Tongue (tissue), 2 donors: ENCODE data around the gene SOX18. TPM values are rescaled to one million over a fixed set of nuclear protein-coding genes. Genes with fewer than 3 reads are reported as not detected.

Source experiments
- DNase-seq: peaks from one replicate; pipeline ENCODE4 v3.0.0-alpha.2; 2015
- total RNA-seq: library from RNA; depleted of rRNA; stranded (reverse); fragments of >200 nt; gene quantifications from one replicate; pipeline ENCODE4 v1.2.3, GENCODE V29; 2014

Gene SOX18
- total RNA-seq, 1 donor from 2014 or later, result 17.6 TPM

DNA sequence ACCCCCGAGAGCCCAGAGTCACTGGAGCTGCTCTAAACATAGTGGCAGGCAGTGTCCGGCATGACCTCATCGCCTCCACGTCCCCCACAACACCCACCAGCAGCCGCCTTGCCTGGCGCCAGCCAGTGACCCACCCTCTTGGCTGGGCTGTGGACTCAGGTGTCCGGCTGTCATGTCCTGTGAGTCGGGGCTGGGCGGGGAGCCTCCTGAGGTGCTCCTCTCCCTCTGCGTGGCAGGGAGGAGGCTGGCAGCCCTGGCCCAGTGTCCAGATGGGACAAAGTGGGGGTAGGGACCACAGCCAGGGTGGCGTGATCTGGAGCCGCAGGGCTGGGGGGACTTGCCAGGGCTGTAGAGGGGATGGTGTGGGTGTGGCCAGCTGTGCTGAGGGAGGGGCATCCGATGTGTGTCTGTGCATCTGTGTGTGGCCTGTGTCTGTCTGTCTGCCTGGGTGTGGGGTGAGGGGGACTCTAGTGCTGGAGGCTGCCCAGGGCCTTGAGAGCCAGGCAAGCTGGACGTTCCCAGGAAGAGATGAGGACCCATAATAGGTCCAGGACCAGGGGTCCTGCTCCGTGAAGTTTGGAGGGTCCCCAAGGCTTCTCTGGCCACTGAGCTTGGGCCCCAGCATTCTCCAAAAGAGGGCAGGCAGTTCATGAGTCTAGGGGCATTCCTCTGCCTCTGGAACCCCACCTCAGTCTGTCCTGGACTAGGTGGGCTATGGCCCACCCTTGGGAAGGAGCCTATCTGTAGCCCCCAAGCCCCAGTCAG, 2.3 kb upstream of the SOX18 start:
- DNase-seq, result no peak

DNA sequence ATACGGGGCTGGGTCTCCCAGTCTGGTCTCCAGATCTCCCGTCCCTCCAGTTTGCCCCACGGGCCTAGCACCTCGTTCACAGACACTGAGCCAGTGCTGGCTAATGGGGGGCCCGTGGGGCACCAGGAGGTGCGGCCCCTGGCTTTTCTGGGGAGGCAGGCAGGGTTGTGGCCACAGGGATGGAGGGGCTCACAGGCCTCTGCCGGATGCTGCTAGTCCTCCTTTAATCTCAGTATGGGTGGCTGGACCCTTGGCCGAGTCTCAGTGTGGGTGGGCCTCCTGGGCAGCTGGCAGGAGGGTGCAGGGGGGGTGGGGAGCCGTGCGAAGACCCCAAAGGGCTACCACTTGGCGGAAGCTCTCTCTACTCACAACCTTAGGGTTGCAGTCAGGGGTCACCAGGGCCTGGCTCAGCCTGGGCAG, 1.6 kb upstream of the SOX18 start:
- DNase-seq, result no peak

DNA sequence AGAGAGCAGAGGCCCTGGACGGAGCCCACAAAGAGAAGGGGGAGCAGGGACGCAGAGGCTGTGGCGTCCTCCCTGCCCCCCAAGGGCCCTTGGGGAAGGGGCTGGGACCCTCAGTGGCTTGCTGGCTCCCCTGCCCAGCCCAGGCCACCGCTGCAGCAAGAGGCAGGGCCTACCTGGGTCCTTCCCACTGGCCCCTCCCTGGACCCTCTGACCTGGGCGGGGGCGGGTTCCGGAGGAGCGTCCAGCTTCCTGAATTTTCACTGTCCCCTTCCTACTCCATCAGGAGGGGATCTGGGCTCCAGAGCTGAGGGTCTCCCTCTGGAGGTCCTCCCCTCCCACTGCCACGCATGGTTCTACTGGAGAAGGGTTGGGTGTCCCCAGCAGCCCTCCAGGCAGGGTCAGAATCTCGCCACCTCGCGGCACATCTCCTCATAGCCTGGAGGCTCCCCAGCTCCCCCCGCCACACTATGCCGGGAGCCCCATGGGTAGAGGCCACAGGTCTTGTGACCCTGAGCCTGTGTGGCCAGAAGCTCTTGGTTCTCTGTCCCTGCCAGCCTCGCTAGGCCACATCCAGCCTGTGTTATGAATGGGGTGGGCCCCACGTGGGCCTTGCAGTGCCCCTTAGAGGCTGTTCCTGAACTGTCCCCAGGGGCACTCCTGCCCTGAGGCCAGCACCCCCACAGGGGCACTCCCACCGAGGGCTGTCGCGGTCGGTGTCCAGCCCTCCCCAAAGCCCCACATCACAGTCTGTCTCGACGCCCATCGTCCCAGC, 1.0 kb upstream of the SOX18 start:
- DNase-seq, result no peak

DNA sequence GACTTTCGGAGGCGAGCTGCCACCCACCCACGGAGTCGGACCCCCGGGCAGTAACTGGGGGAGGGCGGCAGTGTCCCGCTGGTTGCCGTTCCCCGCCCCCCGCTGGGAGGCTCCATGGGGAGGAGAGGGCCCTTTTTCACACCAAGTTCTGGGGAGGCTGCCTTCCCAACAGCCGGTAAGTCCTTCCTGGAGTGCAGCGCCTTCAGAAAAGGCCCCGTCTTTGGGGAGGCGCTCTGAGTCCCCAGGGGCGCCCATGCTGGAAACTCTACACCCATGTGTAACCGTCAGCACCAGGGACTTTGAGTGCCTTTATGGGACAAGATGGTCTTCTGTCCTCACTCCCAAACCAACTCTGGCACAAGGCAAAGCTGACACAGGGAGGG, 430 bp upstream of the SOX18 start:
- DNase-seq, result no peak

DNA sequence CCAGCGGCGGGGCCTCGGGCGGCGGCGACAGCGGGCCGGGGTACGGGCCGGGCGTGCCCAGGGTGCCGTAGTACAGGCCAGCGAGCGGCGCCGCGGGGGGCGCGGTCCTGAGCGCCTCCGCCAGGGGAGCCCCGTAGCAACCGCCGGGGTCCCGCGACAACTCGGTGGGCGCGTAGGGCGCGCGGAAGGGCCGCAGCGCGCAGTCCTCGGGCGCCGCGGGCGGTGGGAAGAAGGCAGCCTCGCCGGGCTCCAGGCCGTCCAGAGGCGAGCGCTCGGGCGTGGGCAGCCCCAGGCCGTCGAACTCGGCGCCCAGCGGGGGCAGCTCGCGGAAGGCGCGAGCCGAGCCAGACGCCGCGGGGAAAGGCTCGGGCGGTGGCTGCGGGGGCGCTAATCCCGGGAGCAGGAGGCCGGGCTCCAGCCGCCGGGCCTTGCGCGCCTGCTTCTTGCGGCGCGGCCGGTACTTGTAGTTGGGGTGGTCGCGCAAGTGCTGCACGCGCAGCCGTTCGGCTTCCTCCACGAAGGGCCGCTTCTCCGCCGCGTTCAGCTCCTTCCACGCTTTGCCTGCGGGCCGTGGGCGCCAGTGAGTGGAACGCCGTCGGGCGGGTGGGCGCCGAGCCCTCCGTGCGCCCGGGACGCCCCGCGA, 916 bp downstream of the SOX18 start:
- no peak for DNase-seq

DNA sequence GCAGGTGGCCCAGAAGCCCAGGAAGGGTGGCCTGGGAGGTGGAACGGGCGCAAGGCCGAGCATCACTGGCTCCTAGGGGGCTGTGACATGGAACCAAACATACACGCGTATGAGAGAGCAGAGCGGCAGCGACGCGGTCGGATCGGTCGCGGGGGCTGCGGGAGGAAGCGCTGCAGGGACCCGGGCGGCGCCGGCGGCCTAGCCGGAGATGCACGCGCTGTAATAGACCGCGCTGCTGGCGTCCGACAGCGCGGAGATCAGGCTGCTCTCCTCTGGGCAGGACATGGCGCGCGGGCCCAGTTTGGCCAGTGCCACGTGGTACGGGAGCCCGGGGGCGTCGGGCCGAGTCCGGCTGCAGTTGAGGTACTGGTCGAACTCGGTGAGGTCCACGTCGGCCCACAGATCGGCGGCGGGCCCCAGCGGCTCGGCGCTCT, 1.5 kb downstream of the SOX18 start:
- DNase-seq, result no peak

DNA sequence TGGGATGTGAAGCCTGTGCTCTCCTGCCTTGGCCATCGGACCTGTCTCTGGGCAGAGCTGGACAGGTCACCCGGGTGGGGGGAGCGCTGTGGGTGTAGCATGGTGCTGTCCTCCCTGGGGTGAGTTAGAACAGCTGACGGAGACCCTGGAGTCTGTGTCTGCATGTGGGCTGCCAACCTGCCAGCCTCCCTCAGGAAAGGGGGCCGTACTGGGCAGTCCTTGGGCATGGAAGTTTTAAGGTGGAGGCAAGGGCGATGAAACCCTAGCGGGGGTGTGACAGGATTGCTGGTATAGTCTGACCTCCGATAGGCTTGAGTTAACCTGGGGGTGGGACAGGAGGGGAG, 2.4 kb downstream of the SOX18 start:
- DNase-seq, result no peak

DNA sequence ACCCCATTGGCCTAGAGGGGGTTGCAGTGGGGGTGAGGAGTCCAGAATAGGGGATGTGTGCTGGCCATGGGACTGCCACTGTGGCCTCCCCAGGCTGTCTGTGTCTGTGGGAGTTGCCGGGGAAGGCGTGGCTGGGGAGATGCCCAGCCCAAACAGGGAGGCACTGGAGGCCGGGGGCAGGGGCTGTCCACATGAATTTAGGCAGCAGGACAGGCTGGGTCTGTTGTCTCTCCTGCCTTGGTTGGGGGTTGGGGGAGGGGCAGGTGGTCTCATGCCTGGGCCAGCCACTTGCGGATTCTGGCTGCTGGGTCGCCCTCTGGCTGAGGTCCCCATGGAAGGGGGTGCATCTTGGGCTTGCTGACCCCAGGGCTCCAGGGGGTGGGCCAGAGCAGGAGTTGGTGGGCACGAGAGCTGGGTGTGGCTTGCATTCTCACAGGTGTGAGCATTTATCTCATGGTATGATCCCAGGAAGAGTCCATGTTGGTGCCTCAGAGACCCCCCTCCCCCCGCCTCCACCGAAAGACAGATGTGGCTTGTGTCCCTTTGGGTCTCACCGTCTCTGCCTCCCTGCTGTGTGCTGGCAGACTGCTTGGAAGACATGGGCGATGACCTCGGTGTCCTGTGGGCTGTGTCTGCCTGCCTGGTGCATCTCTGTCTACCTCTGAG, 4.0 kb downstream of the SOX18 start:
- no peak for DNase-seq

DNA sequence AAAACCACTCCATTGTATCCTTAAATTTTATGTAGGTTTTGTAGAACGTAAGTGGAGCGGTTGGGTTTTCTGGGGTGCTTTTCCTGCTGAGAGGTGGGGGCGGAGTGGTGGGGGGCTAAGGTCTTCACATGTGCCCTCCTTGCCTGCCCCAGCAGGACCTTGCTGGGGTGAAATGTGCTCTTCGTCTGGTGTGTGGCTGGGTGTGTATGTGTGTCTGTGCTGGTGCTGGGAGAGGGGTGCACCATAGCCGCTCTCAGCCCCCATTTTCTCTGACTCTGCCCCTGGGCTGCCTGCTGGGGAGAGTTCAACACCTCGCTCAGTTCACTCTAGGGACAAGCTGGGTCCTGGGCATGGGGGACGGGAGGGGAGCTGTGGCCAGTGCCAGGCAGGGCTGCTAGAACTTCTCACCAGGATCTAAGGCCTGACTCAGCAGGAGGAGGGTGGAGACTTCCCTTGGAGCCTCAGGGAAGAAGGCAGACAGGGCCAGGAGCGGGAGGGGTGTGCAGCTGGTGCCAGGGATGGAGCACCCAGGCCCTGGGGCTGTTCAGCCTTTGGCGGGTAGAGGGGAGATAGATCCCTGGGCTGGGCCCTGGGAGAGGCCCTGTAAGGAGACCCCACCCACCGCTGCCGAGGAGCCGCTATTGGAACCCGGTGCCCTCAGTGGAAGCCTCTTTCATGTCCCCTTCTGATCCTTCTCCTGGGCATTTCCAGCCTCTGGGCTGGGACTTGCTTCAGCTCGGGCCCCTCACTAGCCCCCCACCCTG, 4.8 kb downstream of the SOX18 start:
- no peak for DNase-seq

DNA sequence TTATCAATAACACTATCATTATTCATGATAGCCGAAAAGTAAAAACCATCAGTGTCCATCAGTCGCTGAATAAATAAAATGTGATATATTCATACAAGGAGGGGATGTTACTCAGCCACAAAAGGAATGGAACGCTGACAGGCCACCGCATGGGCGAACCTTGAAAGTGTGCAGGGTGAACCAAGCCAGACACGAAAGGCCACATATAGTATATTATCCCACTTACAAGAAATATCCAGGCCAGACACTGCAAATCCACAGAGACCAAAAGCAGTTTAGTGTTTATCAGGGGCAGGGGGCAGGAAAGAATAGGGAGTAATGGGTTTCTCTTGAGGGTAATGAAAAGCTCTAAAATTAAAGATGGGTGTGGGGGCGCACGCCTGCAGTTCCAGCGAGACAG, 5.7 kb downstream of the SOX18 start:
- no peak for DNase-seq

DNA sequence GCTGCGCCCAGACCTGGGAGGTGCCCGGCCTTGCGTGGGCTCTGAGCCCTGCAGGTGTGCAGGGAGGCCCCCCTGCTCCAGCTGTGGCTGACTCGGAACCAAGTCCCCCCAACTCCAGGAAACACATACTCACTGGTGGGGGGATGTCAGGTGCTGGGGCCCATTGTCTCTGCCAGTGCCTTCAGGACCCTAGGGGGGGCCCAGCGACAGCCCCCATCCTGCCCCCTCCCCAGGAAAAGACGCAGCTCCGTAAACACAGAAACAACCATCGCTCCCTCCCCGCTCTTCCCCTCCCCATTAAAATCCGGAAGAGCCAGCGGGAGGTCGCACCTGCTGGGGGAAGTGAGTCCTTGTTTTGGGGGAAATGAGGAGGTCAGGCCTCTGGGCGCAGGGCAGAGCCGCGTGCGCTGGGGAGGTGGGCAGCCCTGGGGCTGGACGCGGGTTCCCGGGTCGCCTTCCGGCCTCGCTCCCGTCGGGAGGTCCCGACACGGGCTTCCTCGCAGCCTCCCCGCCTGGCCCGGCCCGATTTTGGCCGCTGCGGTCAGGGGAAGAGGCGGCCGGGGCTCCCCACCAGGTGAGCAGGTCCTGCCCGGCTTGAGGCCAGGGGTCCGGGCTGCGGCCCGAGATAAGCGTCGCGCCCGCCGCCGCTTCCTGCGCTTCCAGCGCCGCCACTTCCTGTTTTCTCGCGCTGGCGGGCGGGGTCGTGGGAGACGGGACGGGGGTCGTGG, 7.2 kb downstream of the SOX18 start:
- DNase-seq, result no peak

DNA sequence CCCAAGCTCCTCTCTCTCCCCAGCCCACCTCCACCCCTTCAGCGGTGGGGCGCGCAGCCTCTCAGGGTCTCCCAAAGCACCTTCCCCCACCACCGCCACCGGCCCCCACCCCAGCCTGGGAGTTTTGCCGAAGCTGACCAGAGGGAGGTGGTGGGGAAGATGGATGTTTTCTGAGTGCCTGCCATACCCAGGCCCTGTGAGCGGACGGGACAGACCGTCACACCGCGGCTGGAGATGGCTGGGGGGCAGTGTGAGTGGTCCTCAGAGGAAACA, 7.7 kb downstream of the SOX18 start:
- DNase-seq, result no peak

DNA sequence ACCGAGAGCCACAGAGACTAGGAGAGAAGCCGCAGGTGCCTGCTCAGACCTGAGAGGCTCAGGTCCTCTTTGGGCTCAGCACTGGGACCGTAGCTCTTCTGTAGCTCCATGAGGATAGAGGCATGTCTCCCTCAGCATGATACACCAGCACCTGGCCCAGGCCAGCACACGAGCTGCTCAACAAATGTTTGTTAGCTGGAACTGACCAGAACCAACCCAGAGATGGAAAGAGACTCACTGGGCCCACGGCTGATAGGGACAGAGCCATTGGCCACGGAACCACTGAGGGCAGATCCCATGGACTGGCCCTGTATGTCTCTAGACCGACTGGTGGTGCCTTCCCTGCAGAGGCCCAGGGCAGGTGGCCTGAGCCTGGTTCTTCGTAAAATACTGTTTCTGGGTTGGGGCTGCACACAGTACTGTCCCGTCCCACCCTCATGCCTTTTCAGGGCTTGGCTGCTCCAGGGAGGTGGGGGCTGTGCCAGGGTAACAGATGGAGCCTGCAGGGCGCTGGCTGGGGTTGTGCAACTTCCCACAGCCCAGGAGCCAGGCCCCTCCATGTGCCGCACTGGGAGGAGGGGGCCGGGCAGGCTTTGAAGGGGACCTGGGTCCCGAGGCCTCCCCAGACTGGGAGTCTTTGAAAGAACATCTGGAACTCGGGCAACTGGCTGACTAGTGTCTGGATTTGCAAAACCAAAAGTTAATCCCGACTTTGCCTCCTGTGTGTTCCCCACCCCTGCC, 8.2 kb downstream of the SOX18 start:
- no peak for DNase-seq

DNA sequence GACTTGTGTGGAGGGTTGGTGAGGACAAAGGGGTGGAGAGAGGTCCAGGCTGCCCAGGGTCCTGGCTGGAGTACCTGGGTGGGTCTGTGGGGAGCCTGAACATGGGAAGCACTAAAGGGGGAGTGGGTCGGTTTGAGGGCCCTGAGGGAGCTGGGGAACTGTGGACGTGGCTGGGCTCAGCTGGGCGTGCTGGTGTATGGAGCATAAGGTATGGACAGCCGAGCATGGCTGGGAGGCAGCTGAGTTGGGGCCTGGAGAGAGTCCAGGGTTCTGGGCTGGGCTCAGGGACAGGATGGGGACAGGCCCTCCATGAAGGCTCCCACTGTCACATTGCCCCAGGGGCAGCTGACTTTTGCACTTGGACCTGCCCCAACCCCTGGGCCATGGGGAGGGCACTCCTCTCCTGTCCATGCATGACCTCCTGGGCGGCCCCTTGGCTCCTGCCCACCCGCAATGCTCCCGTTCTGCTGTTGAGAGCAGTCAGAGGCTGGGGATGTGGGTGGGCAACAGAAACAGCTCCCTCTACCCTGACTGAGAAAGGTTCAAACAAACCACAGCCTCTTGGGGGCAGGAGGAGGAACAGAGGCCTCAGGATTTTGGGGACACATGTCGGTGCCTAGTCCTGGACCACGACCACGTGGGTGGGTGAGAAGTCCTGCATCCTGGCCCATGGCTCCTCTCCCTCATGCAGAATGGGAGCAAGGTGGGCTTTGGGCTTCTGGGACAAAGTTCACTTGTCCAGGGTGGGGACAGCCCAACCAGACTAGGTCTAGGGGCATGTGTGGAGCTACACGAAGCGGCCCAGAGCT, 9.0 kb downstream of the SOX18 start:
- DNase-seq, result no peak

DNA sequence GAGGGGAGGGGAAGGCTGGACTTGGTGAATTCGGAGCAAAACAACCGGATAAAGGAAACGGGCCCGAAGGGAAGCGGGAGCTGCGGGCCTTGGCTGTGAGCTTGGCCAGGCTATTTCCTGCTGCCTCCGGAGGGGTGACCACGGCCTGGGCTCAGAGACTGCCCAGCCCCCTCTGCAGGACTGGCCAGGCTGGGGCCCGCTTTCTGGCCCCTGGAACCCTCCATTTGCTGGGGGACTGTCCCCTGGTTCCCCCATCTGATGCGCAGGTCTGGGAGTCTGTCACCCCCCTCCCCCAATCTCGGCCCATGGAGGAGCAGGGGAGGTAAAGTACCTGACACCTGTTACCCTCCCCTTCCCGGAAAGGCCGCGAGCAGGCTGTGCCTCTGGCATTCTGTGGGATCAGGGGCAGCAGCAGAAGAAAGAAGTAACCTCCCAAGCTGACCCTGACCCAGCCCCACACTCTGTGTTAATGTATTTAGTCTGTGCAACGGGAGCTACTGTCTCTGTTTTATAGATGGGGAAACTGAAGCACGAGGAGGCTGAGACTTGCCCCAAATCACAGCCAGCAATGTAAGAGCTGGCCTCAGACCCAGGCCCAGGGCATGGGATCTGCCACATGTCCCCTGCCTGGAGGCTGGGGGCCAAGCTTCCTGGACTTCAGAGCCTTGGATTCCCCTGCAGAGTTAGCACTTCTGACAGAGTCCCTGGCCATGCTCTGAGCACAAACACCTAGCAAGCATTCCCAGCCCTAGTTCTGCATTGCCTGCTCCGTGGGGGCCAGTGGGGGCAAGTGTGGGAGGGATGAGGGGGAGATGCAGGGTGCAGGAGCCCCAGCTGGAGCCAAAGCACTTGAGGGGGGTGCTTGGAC, 9.9 kb downstream of the SOX18 start:
- DNase-seq, result no peak

DNA sequence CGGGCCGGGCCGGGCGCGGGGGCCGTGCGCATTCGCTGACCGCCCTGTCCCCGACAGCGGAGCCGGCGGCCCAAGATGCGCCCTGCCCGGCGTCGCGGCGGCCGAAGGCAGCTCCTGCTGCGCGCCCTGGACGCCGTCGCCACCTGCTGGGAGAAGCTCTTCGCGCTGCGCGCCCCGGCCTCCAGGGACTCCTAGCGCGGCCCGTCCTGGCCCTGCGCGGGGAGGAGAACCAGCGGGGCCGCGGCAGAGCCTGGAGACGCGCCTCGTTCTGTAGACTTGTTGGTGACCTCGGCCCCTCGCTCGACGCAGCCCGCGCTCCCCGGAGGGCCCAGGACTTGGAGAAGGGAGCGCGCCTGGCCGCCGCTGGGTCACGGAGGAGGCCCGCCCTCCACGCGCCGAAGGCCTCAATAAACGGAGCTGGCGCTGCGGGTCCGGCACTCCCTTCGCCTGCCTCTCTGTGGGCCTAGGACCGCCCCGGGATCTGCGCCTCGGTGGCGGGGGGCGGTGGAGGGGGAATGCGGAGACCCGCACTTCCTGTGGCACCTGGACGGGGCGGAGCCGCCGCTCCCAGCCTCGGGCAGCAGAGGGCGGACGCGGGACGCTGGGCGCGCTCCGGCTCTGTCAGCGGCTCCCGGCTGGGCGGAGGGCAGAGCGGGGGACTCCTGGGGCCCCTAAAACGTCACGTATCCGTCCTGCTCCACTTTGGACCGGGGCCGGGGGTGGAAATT, 10.7 kb downstream of the SOX18 start:
- peak; percentile 76 for DNase-seq

DNA sequence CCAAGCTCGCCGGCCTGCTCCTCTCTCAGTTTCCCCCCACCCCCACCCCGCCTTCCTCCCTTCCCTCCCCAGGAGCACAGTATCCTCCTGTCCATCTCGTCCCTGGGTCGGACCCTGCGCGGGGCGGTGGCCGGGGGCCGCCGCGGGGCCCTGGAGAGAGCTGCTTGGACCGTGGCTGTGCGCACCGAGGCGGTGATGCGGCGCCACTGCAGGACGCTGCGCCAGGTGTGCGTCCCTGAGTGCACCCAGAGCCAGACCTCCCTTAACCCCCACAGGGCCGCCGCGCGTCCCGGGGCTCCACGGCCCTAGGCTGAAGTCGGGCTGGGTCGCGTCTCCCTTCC, 11.2 kb downstream of the SOX18 start:
- no peak for DNase-seq

DNA sequence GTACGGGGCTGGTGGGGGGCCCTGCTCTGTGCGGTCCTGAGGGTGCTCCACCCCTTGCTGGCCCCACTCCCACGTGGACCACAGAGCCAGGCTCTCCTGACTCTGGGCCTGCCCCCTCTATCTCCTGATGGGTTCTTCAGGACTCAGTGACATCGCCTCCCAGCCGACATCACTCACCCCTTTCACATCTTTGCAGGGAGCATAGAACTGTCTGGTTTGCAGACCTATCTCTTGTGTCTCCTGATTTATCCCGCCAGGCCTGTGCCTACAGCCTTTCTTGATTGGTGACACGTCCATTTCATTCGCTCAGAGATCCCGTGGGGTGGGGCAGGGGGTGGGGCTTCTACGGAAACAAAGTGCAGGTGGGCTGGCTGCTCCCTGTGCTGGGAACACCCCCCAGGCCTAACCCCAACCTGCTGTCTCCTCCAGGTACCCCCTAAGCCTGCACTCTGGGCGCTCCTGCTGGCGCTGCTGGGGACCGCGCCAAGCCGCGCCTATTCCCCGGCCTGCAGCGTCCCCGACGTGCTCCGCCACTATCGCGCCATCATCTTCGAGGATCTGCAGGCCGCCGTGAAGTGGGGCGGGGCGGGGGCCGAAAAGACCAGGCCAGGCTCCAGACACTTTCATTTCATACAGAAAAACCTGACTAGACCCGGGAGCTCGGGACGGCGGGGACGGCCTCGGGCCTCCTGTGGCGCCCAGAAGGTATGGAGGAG, 11.8 kb downstream of the SOX18 start:
- no peak for DNase-seq
